HT-29 (cell line): ENCODE data around the gene PLXNA3. TPM values are rescaled to one million over a fixed set of nuclear protein-coding genes. Genes with fewer than 3 reads are reported as not detected.
A peak's percentile ranks its signal among the peaks of the same experiment; 100 is the strongest.

ENCODE experiments used
- DNase-seq: peaks from one replicate; pipeline ENCODE4 v3.0.0-alpha.2; 2015; ENCODE audit warnings: low spot score
- total RNA-seq: library from RNA; depleted of rRNA; stranded (reverse); fragments of >200 nt; shearing (Covaris generic); gene quantifications from 2 replicates; pipeline ENCODE4 v1.2.3, GENCODE V29; 2014

The PLXNA3 gene
- total RNA-seq, 1 experiment from 2014 or later, result 33.6 TPM

GRCh38 chrX:154458954-154459778 lies 1.1 kb downstream of the PLXNA3 start:
- DNase-seq, result peak; percentile 45

- DNase-seq, result no peak
Measured at GRCh38 chrX:154459832-154460231, 1.8 kb downstream of the PLXNA3 start.

- DNase-seq, result no peak
Measured at GRCh38 chrX:154460326-154460725, 2.2 kb downstream of the PLXNA3 start.

- DNase-seq, result no peak
Measured at GRCh38 chrX:154462396-154462795, 4.3 kb downstream of the PLXNA3 start.

- no peak for DNase-seq
Measured at GRCh38 chrX:154463611-154464220, 5.6 kb downstream of the PLXNA3 start.

GRCh38 chrX:154464806-154465365 lies 6.8 kb downstream of the PLXNA3 start:
- no peak for DNase-seq

GRCh38 chrX:154465601-154466000 lies 7.5 kb downstream of the PLXNA3 start:
- no peak for DNase-seq

GRCh38 chrX:154466036-154466435 lies 8.0 kb downstream of the PLXNA3 start:
- no peak for DNase-seq

- no peak for DNase-seq
Measured at GRCh38 chrX:154466907-154467306, 8.8 kb downstream of the PLXNA3 start.

GRCh38 chrX:154467556-154467955 lies 9.5 kb downstream of the PLXNA3 start:
- no peak for DNase-seq

GRCh38 chrX:154468217-154468616 lies 10.1 kb downstream of the PLXNA3 start:
- DNase-seq, result no peak

- no peak for DNase-seq
Measured at GRCh38 chrX:154469114-154469513, 11.0 kb downstream of the PLXNA3 start.

GRCh38 chrX:154469880-154470279 lies 11.8 kb downstream of the PLXNA3 start:
- DNase-seq, result no peak

- DNase-seq, result no peak
Measured at GRCh38 chrX:154470434-154470833, 12.4 kb downstream of the PLXNA3 start.

GRCh38 chrX:154470914-154471568 lies 13.0 kb downstream of the PLXNA3 start:
- no peak for DNase-seq

- DNase-seq, result no peak
Measured at GRCh38 chrX:154471839-154472684, 14.0 kb downstream of the PLXNA3 start.

- DNase-seq, result no peak
Measured at GRCh38 chrX:154472685-154473632, 14.9 kb downstream of the PLXNA3 start.

GRCh38 chrX:154473683-154474082 lies 15.6 kb downstream of the PLXNA3 start:
- no peak for DNase-seq

- DNase-seq, result no peak
Measured at GRCh38 chrX:154476821-154477220, 18.7 kb downstream of the PLXNA3 start.

- no peak for DNase-seq
Measured at GRCh38 chrX:154477891-154478477, 19.9 kb downstream of the PLXNA3 start.
